Measurements from ENCODE around the gene ABHD14A. TPM values are rescaled to one million over a fixed set of nuclear protein-coding genes. Genes with fewer than 3 reads are reported as not detected.

ABHD14A gene
- total and polyA plus RNA-seq, 2 of the 4 experiments (the other 2 are of a cell fraction): 3.4 to 10.0 TPM

DNA sequence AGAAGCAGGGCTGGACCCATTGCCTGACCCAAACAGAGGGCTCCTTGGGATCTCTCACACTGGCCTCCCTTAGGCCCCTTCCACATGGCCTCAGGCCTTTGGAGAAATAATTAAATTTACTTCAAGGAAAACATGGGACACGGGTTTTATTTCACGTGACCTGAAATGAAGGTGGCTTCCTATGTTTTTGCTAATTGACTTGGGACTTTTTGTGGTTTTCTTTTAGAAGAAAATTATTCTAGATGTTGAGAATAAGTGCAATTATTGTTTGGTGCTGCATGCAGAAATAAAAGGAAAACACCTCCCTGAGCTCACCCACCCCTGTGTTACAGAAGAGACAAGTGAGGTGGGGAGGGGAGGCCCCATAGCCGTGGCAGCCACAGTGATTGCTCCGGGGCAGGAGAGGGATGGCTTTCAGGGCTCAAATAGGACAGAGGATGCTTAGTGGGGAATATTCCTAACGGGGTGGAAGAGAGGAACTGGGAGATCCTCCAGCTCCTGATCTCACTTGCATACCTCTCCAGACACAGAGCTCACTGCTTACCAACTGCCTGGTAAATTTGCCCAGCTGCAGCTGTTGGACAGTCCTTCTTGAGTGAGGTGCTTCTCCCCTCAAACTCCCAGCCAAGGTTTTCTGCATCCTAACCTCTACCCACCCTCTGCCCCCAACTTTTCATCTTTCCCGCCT is 50.0 kb downstream of the ABHD14A start:
- no peak overlapping the region for H3K4ac ChIP-seq (ENCODE audit: low read depth, low read length)
- DNase-seq (no peak), ATAC-seq (ENCODE audit: low read depth) (no peak)
- H4K20me1 ChIP-seq (ENCODE audit: insufficient read depth, low read length): no peaks in the 10 kb centered on the region
- in situ Hi-C loops (cut with MboI; ENCODE audit: low sequenced_read_pairs): no loop called here
- H4K5ac ChIP-seq (ENCODE audit: low read depth, low read length): no peak overlapping the region
- TF ChIP-seq, protein P1, sequence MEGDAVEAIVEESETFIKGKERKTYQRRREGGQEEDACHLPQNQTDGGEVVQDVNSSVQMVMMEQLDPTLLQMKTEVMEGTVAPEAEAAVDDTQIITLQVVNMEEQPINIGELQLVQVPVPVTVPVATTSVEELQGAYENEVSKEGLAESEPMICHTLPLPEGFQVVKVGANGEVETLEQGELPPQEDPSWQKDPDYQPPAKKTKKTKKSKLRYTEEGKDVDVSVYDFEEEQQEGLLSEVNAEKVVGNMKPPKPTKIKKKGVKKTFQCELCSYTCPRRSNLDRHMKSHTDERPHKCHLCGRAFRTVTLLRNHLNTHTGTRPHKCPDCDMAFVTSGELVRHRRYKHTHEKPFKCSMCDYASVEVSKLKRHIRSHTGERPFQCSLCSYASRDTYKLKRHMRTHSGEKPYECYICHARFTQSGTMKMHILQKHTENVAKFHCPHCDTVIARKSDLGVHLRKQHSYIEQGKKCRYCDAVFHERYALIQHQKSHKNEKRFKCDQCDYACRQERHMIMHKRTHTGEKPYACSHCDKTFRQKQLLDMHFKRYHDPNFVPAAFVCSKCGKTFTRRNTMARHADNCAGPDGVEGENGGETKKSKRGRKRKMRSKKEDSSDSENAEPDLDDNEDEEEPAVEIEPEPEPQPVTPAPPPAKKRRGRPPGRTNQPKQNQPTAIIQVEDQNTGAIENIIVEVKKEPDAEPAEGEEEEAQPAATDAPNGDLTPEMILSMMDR (conservative IDR thresholded peaks at IDR 0.05; ENCODE audit: low read depth, low read length): no peak
- TF ChIP-seq, protein P2, sequence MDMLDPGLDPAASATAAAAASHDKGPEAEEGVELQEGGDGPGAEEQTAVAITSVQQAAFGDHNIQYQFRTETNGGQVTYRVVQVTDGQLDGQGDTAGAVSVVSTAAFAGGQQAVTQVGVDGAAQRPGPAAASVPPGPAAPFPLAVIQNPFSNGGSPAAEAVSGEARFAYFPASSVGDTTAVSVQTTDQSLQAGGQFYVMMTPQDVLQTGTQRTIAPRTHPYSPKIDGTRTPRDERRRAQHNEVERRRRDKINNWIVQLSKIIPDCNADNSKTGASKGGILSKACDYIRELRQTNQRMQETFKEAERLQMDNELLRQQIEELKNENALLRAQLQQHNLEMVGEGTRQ (IDR thresholded peaks at IDR 0.05; ENCODE audit: low read depth, low read length): no peak
- TF ChIP-seq SMC3 (IDR thresholded peaks at IDR 0.05; ENCODE audit: low read depth, low read length) (no peak), RCOR1 (IDR thresholded peaks at IDR 0.05; ENCODE audit: insufficient replicate concordance, low read length) (no peak), ELK1 (IDR thresholded peaks at IDR 0.05; ENCODE audit: borderline replicate concordance, low read depth, low read length) (no peak), MXI1 (IDR thresholded peaks at IDR 0.05; ENCODE audit: borderline replicate concordance, low read depth, low read length) (no peak)
- no peaks in the 10 kb centered on the region for H3K9me3 ChIP-seq (ENCODE audit: control insufficient read depth, insufficient read depth, low read length)
- ChIA-PET CTCF (interaction anchor here (1.0 kb wide), 1 partner anchor 10 kb away, joined by 3 read pairs; no protein-coding TSS in a partner anchor), POLR2A (ENCODE audit: unreplicated experiment) (no interaction called here)
- no peak overlapping the region for H3K18ac ChIP-seq (ENCODE audit: low read depth, low read length)
- H3K4me3 ChIP-seq (ENCODE audit: insufficient read depth, low read depth, low read length): no peak overlapping the region
- intact Hi-C loops (cut with micrococcal nuclease): no loop called here
- peaks cover 10% of the 10 kb centered on the region for H3K4me1 ChIP-seq (ENCODE audit: control insufficient read depth, insufficient read depth, low read length)
- no peaks in the 10 kb centered on the region for H3K27me3 ChIP-seq (ENCODE audit: control insufficient read depth, insufficient read depth, low read length)
- no TSS peak for BruUV-seq (replicated peaks)
- no peak overlapping the region for H3K56ac ChIP-seq (ENCODE audit: extremely low read depth, insufficient read depth, low read length)
- H3K4me2 ChIP-seq (ENCODE audit: low read depth, low read length): no peak overlapping the region
- no peak overlapping the region for H2AK9ac ChIP-seq (replicated peaks; ENCODE audit: low read depth, low read length, poor library complexity)
- no peak overlapping the region for H2BK15ac ChIP-seq (ENCODE audit: low read depth, low read length)
- H4K91ac ChIP-seq (ENCODE audit: insufficient read depth, low read depth, low read length): no peak overlapping the region; the same call in 1 of the 2 replicates
- no peak overlapping the region for H3K14ac ChIP-seq (replicated peaks; ENCODE audit: low read depth, low read length)
- H3K9me1 ChIP-seq (ENCODE audit: insufficient read depth, low read length): 0 out of 2 replicates have a peak, but pooled peaks cover 14% of the 10 kb centered on the region
- H2BK20ac ChIP-seq (ENCODE audit: low read depth, low read length): no peak overlapping the region
- no peak overlapping the region for H2BK120ac ChIP-seq (ENCODE audit: low read depth, low read length)
- WGBS, 2 experiments (ENCODE audit: extremely low coverage in 2 of 2, insufficient read length in 1 of 2): no CpG with 5 or more reads among the region's 6 CpGs
- no peak overlapping the region for H2AK5ac ChIP-seq (ENCODE audit: low read depth, low read length)
- H3K9ac ChIP-seq (ENCODE audit: low read depth, low read length): no peak overlapping the region
- no peaks in the 10 kb centered on the region for H3K36me3 ChIP-seq (ENCODE audit: control insufficient read depth, insufficient read depth, low read length)
- H2BK5ac ChIP-seq (ENCODE audit: low read depth, low read length, poor library complexity, severe bottlenecking): no peak overlapping the region
- H3K23ac ChIP-seq (ENCODE audit: low read depth, low read length): no peak overlapping the region
- dilution Hi-C loops (cut with HindIII; ENCODE audit: low sequenced_read_pairs, unreplicated experiment): no loop called here
- H3K79me1 ChIP-seq (ENCODE audit: low read depth in 1 of 2, low read length in 2 of 2): no peaks in the 10 kb centered on the region
- no peak overlapping the region for H2AFZ ChIP-seq (replicated peaks; ENCODE audit: low read length, poor library complexity)
- H3K27ac ChIP-seq (ENCODE audit: insufficient read depth, low read length): no peak overlapping the region
- no peak overlapping the region for H4K8ac ChIP-seq (ENCODE audit: low read depth in 2 of 2, low read length in 2 of 2)
